ENCODE data around the gene TUBGCP3.

DNA sequence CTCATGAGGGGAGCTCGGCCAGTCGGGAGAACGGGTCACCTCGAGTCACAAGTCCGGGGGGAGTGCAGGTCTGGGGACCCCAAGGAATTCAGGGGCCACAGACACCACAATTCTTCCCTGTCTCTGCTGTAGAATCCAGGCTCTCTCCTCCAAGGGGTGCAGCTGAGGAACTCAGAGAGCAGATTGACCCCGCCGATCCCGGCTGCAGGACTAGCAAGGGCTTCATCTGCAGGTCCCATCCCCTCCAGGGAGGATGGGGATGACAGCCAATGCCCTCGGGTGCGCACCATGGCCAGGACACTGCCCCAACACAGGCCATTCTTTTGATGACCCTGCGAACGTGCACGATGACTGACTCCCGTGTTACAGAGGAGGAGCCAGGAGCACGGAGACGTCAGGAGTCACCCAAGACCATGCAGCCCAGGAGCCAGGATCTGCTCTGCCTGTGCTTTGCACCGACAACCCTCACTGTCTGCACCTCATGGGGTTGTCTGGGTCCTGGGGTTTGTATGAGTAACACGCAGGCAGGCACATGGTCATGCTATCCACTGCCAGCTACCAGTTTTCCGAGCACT lies 48.5 kb upstream of the TUBGCP3 start:
- TF ChIP-seq POLR2A (IDR thresholded peaks at IDR 0.05; ENCODE audit: low read depth, low read length) = no peak
- TF ChIP-seq POLR2AphosphoS5 (IDR thresholded peaks at IDR 0.05; ENCODE audit: low read depth, low read length) = no peak
- no peak for TF ChIP-seq SPI1 (IDR thresholded peaks at IDR 0.05; ENCODE audit: low read depth, low read length)
- no peak for TF ChIP-seq TAF1 (IDR thresholded peaks at IDR 0.05; ENCODE audit: low read depth, low read length)
- no peak for TF ChIP-seq PAX5 (IDR thresholded peaks at IDR 0.05; ENCODE audit: insufficient read depth, low read length, severe bottlenecking)
- TF ChIP-seq POU2F2 (IDR thresholded peaks at IDR 0.05; ENCODE audit: low read depth, low read length) = no peak
